Inferior parietal cortex (tissue), 1 donor: ENCODE data around the gene THADA.

ENCODE experiments used
- DNase-seq: peaks from one replicate; pipeline ENCODE4 v3.0.0-alpha.2; 2016; ENCODE audit errors: extremely low spot score

Gene THADA

GRCh38 chr2:43441195-43441594 is 154.6 kb downstream of the THADA start:
- DNase-seq, result no peak

GRCh38 chr2:43438858-43439655 is 156.8 kb downstream of the THADA start:
- DNase-seq, result no peak

GRCh38 chr2:43438342-43438741 is 157.5 kb downstream of the THADA start:
- DNase-seq, result no peak

DNA sequence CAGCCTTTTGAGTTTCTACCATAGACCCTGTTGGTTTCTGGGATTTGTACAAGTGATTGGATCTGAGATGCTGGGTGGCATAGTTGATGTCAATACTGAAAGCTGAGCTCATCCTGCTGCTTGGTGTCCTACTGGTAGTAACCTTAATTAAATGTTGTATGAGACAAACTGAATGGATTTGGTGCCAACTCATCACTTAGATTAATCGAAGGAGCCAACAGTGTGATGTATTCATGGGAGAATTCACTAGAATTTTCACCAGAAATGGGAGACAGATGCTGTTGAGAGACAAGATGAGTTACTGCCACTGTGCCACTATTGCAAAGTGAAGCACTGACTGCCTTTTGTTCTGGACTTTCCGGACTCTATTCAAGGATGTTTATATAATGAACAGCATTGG is 158.5 kb downstream of the THADA start:
- DNase-seq, result no peak

GRCh38 chr2:43436431-43436830 is 159.4 kb downstream of the THADA start:
- DNase-seq, result no peak

DNA sequence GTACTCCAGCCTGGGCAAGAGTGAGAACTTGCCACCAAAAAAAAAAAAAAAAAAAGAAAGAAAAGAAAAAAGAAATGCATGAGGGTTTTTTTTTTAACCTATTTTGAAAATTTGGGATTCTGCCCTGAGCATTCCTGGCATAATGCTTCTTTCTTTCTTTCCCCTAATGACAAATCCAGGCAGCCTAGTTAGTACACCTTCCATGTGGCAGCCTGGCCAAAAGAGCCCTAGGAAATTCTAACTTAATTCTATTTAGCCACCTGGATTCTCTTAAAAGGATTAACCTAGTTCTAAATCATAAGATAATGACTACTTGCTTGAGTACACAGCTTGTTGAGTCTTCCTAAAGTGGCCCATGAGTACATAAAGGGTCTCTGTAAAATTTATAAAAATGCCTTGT is 160.1 kb downstream of the THADA start:
- DNase-seq, result no peak

- no peak for DNase-seq
Measured at GRCh38 chr2:43430489-43430888, 165.3 kb downstream of the THADA start.

- no peak for DNase-seq
Measured at GRCh38 chr2:43429369-43429768, 166.5 kb downstream of the THADA start.

GRCh38 chr2:43427032-43427424 is 168.8 kb downstream of the THADA start:
- DNase-seq, result no peak

- DNase-seq, result peak; percentile 70
Measured at GRCh38 chr2:43426305-43427031, 169.4 kb downstream of the THADA start.

GRCh38 chr2:43425659-43426058 is 170.2 kb downstream of the THADA start:
- DNase-seq, result no peak

GRCh38 chr2:43424262-43425207 is 171.3 kb downstream of the THADA start:
- DNase-seq, result no peak

DNA sequence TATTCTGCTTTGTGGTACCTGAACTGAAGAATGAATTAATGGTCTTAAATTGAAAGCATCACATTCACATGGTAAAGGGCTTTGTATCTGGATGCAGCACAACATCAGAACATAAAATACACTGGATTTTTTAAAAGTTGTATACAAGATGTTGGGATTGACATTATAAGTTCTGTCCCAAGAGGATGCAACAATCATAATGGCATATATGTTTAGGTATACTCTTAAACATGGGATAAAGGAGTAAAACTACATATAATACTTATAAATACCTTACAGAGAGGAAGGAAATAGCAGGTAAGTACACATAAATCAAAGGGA is 171.9 kb downstream of the THADA start:
- no peak for DNase-seq

DNA sequence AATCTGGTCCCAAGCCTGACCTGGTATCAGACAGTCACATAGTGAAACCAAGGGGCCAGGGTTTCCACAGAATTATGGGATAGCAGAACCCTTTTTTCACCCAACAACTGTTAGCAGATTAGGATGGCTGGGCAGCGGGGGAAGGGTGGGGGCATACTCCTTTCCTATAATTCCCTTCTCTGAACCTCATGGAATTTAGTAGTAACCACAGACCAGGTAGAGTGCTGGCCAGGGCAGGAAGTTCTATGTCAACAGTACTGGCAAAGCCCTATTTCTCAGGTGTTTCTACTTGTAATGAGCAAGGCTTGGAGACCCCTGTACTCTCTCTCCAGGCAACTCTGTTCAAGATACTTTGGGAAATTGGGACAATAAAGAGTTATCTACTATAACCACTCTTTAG is 174.6 kb downstream of the THADA start:
- no peak for DNase-seq

DNA sequence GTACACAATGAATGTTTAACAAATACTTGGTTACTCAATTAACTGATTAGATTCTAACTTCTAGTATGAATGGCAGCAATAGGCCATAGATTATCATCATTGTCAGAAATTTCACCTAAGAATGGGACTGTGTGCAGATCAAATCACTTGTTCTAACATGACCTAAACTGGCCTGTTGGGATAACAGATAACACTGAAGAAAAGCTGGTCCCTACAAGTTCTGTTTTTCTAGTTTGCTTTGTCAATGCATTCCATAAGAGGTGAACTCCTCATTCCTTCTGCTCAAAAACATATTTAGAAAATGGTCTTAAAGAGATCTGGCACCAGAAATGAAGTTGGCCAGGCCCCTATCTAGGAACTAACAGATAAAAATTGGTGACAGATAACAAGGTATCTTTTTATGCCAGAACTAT is 175.4 kb downstream of the THADA start:
- no peak for DNase-seq

DNA sequence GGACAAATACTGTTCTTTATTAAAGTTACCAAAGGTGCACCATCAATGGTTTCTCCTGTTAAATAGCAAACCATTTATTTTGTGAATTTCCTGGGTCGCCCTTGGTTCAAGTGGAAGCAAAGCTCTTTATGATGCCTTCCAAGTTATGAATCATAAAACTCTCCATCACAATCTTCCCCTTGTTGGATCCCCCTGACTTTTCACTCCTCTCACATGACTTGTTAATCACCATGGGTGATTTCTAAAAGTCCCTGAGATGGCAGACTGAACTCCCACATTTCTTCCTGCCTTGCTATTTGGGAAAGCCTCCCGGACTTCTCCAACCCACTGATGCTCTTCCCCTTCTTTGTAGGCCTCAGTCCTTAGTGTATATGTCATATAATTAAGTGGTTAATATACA is 176.0 kb downstream of the THADA start:
- no peak for DNase-seq

DNA sequence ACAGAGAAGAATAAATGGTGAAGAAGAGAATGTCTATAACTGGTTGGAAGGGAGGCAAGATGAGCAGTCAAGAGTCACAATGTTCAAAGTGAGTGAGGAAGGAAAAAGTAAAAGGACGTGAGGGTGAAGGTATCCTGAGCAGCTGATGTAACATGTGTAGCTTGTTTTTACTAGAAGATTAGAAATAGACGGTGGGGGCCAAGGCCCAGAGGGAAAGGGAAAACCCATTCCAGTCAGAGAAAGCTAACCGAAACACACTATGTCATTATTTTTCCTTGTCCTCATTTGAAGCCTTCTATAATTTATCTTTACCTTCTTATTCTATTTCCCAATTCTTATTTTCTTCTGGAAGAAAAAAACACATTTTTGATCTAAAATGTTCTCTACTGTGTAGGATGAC is 176.6 kb downstream of the THADA start:
- no peak for DNase-seq

GRCh38 chr2:43418680-43419079 is 177.2 kb downstream of the THADA start:
- DNase-seq, result no peak

DNA sequence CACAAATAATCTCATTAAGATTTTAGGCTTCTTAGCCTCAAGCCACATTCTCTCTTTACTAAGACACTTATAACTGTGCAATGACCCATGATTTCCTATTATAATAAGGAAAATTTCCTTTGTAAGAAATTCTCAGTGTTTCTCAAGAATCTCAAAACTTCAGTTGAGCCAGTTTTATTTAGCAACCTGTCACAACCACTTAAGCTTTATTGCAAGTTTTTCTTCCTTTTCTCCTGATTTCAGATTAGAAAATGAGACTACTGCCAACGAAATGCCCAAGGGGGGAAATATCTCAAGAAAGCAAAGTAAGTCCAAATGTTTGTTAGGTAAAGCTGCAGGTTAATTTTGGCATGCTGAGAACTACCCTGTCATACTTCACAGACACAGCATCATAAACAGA is 178.5 kb downstream of the THADA start:
- no peak for DNase-seq

- no peak for DNase-seq
Measured at GRCh38 chr2:43415592-43415991, 180.2 kb downstream of the THADA start.

DNA sequence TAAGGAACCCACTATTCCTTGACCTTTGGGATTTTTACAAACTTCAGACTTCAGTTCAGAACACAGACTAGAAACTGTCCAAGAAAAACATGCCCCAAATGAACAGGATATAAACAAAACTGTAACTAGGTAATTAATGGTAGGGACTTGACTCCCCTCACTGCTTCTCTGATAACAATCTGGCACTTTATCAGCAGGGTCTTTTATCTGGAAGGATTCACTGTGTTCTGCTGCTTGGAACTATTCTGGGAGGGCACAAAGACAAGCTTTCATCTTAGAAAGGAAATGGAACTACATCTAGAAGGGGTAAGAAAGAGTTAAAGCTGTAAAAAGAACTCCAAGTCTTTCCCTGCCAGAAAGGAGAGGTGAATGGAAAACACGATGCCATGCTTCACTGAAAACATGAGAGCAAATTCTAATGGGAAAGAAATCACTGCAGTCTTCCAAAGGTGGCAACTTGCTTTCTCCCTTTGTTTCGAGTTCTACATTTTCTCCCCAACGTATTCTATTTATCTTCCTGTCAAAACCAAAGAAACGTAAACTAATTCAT is 181.2 kb downstream of the THADA start:
- no peak for DNase-seq

GRCh38 chr2:43414033-43414432 is 181.8 kb downstream of the THADA start:
- DNase-seq, result no peak
